GM21367 (cell line): ENCODE results near the gene MAD2L1.
A peak's percentile ranks its signal among the peaks of the same experiment; 100 is the strongest.

Source experiments
- ATAC-seq: cut with Tn5 transposase; IDR thresholded peaks from one replicate; pipeline ENCODE4 v1.9.1; 2021; ENCODE audit not compliant: unreplicated experiment

MAD2L1 gene

GRCh38 chr4:120059036-120059435 is 7.6 kb downstream of the MAD2L1 start:
- ATAC-seq: no peak

DNA sequence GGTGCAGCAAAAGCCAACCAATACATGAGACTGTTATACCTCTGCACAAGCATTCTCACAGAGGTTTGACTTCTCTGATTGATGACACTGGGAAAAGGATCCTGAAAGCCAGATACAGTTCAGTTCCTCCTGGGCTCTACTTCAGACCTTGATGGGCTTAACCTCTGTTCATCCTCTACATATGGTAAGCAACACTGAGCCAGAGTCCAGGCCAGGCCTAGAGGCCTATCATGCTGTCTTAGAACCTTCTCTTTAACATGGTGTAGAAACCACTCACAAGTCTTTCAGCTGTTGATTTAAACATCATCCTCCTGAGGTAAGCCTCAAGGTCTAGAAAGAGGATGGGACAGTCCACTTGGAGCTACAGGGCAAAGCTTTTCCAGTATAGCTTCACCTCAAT is 9.2 kb downstream of the MAD2L1 start:
- no peak for ATAC-seq

DNA sequence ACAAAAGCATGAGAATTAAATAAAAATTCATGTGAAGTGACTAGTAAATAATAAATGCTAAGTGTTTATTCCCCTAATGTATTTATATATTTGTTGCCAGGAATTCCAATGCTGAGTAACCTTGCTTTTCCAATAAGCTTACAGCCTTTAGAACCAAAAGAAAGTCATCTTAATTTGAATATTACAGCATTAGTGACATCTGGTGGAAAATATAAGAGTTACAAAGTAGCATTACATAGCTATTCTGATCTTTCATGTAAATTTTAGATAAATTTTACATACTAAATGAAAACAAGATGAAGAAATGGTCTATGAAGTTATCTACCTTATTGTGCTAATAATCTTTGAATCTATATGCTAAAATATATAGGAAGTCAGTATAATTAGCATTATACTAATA is 10.4 kb downstream of the MAD2L1 start:
- no peak for ATAC-seq

DNA sequence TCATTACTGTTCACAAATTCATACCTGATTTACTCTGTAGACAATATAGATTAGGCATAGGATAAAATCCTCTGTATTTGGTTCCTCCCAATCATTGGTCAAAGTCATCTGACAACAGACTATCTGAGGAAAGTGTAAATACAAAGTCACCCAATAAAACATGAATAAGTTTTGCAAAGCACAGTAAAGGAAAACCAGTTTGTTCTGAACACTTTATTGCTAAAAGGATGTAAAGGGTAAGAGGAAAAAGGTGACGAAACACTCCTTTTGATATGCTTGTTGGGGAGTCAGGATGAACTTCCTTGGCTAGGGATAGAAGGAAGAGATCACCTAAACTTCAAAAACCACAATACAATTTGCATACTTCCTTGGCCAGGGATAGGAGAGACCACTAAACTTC is 10.9 kb downstream of the MAD2L1 start:
- no peak for ATAC-seq

- no peak for ATAC-seq
Observed at GRCh38 chr4:120055162-120055561, 11.5 kb downstream of the MAD2L1 start.

DNA sequence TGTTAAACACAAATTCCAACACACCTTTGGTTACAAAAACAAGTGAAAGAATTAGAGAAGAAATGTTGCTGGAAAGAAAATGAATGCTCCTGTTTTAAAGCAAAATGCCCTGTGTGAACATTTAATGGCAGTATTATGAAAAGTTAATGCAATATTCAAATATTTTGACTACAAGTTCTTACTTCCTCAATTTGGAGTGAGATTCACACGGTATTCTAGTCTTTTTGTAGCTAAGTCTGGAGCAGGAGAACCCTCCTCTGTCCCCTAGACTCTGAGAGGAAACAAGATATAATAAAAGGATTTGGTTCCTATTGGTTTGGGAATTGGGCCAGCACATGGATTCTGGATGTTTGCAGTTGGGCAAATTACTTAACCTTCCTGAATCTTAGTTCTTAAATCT is 12.7 kb downstream of the MAD2L1 start:
- peak; percentile 58 for ATAC-seq

- ATAC-seq: no peak
Observed at GRCh38 chr4:120052856-120053255, 13.8 kb downstream of the MAD2L1 start.

DNA sequence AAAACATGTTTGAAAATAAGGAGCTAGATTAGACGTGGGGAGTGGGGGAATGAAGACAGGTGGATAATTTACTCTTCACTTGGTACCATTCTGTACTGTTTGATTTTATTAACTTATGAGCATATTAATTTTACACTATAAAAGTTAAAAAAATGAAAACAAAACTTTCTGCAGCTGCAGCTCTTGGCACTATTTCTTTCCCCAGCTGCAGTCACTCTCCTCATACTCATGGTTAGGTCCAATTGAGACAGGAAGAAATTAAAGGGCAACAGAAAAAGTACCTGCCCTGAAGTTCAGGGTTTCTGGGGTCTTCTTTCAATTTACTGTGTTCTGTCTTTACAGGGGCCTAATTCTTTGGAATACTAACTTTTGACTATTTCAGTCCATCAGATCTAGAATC is 15.4 kb downstream of the MAD2L1 start:
- ATAC-seq: no peak

- ATAC-seq: peak; percentile 90
Observed at GRCh38 chr4:120049732-120050494, 16.7 kb downstream of the MAD2L1 start.

GRCh38 chr4:120043828-120044227 is 22.8 kb downstream of the MAD2L1 start:
- ATAC-seq: no peak

GRCh38 chr4:120037411-120037810 is 29.2 kb downstream of the MAD2L1 start:
- ATAC-seq: no peak

GRCh38 chr4:120034913-120035312 is 31.7 kb downstream of the MAD2L1 start:
- no peak for ATAC-seq

DNA sequence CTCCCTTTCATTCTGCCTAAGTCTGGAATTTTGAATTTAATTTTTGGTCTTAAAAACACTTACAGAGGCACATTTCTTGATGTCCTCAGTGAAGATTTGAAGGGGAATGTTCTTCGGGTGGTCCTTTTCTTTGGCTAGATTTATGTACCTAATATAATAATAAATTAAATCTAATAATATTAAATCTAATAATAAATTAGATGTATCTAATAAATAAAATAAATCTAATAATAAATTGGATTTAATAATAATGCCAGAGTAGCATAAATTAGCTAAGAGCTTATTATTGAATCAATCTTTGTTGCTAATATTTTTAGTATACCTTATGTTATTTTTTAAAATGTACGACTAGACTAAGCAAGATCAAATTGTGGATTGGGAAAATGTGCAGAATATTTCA is 39.8 kb downstream of the MAD2L1 start:
- ATAC-seq: no peak

DNA sequence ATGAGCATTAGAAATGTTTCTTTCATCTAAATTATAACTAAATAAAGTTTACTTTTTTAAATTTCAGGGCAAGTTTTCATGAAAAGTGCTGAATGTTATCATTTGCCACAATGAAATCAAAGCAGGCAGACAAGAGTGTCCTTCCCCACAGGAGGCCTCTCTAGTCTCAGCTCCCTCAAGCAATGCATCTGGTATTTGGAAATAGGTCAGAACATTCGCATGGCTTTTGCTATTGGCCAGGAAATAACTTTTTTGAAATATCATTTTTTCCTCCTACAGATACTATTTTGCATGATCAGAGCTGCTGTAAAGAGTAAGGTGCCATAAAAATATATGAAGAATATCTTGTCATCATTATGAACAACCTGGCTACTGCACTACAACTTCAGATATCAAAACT is 41.1 kb downstream of the MAD2L1 start:
- no peak for ATAC-seq

GRCh38 chr4:120018786-120019185 is 47.9 kb downstream of the MAD2L1 start:
- ATAC-seq: no peak

GRCh38 chr4:120017939-120018692 is 48.5 kb downstream of the MAD2L1 start:
- ATAC-seq: no peak

GRCh38 chr4:120011725-120012124 is 54.9 kb downstream of the MAD2L1 start:
- ATAC-seq: no peak

DNA sequence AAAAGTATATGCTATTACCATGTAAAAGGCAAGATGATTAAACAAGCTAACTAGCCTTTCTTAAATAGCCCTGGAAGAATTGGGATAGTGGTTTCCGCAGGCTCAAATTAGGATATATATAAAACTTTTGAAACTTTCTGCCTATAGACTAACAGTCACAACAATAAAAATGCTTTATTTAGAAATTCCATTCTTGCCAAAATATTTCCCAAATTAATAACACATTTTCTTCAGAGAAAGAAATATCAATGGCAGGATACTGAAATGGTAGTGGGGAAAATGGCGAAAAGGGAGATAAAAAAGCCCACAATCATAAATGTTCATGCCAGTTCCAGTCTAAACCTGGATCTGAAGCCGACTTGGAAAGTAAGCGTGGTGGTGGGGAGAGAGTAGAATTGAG is 56.0 kb downstream of the MAD2L1 start:
- ATAC-seq: no peak

DNA sequence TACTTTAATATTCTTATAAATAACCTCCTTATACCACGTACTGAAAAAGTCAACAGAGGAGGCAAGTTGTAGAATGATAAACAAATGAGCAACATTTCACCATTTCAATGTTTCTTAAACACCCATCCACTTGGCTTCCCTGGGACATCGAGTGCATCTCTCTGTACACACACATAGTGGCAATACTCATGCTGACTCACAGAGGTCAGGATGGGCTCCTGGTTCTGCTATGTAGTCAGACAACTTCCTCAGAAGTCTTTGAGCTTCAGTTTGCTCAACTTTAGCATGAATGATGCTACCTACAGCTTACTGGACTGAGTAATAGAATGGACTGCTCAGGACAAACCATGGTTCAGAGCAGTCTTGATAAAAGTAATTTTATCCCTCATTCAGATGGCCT is 56.9 kb downstream of the MAD2L1 start:
- ATAC-seq: no peak

DNA sequence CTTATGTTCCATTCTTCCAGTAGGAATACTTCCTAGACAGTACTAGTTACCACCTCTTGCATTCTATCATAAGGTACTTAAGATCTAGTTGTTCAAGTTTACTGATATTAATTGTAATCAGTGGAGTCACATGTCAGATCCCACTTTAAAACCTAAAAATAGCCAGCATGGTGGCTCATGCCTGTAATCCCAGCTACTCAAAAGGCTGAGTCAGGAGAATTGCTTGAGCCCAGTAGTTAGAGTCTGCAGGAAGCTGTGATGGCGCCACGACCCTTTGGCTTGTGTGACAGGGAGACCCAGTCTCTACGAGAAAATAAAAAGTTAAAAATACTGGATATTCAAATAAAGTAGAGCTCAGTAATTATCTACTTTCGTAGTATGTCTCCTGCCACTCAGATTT is 57.7 kb downstream of the MAD2L1 start:
- ATAC-seq: no peak

GRCh38 chr4:120007896-120008436 is 58.7 kb downstream of the MAD2L1 start:
- no peak for ATAC-seq

DNA sequence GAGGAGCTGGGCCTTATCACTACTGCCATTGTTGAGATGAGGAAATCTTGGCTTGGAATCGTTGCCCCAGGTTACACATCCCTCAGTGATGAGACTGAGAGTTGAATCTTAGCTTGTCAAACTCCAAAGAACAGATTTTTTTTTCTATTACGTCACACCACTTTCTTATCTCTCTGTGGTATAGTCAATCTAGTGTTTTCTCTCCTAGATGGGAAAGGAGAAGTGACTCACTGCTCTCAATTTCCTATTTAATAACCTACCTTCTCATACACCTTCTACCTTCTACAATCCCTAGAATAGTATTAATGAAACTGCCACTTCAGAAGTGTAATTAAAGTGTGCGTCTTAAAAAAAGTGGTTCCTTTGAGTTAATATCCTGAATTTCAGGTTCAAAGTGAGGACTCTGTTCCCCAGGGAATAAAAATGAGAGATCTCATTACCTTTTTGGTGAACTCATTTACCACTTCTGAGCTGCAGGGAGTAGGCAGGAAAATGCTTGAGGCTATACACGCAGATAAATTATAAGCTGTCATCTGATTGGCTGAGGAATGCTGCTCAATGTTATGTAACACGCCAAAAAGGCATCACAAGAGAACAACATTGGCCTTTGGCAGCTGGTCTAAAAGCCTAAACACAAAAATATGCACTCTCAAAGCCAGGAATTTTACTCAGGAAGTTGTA is 59.3 kb downstream of the MAD2L1 start:
- no peak for ATAC-seq
